ENCODE data around the gene RSPH6A. TPM values are rescaled to one million over a fixed set of nuclear protein-coding genes. Genes with fewer than 3 reads are reported as not detected.

RSPH6A gene
- total and polyA plus RNA-seq, 10 donors = 0.13 to 0.41 (median 0.26) TPM; not detected in 6

- peaks cover 0 to 76% (median 31%) of the 10 kb centered on the region in 6 donors for H3K36me3 ChIP-seq
- DNase-seq = peak; percentile 81
- no peak overlapping the region for H3K4me3 ChIP-seq
- intact Hi-C loops (cut with DNase I; ENCODE audit: low total_unique reads) = no loop called here
- 85 to 92% (median 88%) methylated on average over 8 to 19 of the region's 19 CpGs for WGBS, 5 donors
- no peak for TF ChIP-seq POLR2A (IDR thresholded peaks at IDR 0.05)
- peak in 1 of 3 donors; percentile 56 for TF ChIP-seq POLR2AphosphoS5 (IDR thresholded peaks at IDR 0.05)
- TF ChIP-seq CTCF (IDR thresholded peaks at IDR 0.05 in 8 of 11, conservative IDR thresholded peaks at IDR 0.05 in 3 of 11) = peak in 1 of 11 experiments; percentile 1
- H3K27ac ChIP-seq = no peak overlapping the region
- no peaks in the 10 kb centered on the region for H3K9me3 ChIP-seq
- H3K4me1 ChIP-seq = peaks cover 0 to 34% (median 23%) of the 10 kb centered on the region in 6 donors
- peaks cover 0 to 38% (median 3%) of the 10 kb centered on the region in 7 donors for H3K27me3 ChIP-seq (replicated peaks in 1 of 7)
Measured at GRCh38 chr19:45817725-45818301, 2.7 kb upstream of the RSPH6A start.

GRCh38 chr19:45817010-45817724 is 2.1 kb upstream of the RSPH6A start:
- peak; percentile 99 for DNase-seq
- H3K36me3 ChIP-seq = peaks cover 0 to 70% (median 25%) of the 10 kb centered on the region in 6 donors
- intact Hi-C loops (cut with DNase I; ENCODE audit: low total_unique reads) = no loop called here
- peaks cover 0 to 34% (median 23%) of the 10 kb centered on the region in 6 donors for H3K4me1 ChIP-seq
- H3K9me3 ChIP-seq = no peaks in the 10 kb centered on the region
- no peak overlapping the region for H3K4me3 ChIP-seq
- 16 to 21% (median 19%) methylated on average over 24 of the region's 24 CpGs for WGBS, 5 donors
- TF ChIP-seq POLR2A (IDR thresholded peaks at IDR 0.05) = no peak
- TF ChIP-seq CTCF (IDR thresholded peaks at IDR 0.05 in 8 of 11, conservative IDR thresholded peaks at IDR 0.05 in 3 of 11) = peak; percentile 97 to 99 (median 98)
- TF ChIP-seq POLR2AphosphoS5 (IDR thresholded peaks at IDR 0.05) = peak; percentile 58 to 76 (median 70)
- peaks cover 0 to 40% (median 3%) of the 10 kb centered on the region in 7 donors for H3K27me3 ChIP-seq (replicated peaks in 1 of 7)
- H3K27ac ChIP-seq = no peak overlapping the region

GRCh38 chr19:45816236-45817009 is 1.3 kb upstream of the RSPH6A start:
- 73 to 79% (median 74%) methylated on average over 14 to 18 of the region's 18 CpGs for WGBS, 5 donors
- DNase-seq = no peak
- Histone ChIP-seq H3K36me3 (peaks cover 0 to 62% (median 21%) of the 10 kb centered on the region in 6 donors), H3K4me1 (peaks cover 0 to 34% (median 23%) of the 10 kb centered on the region in 6 donors), H3K4me3 (peak overlapping the region in 1 of 8 donors; percentile 62), H3K9me3 (no peaks in the 10 kb centered on the region), H3K27ac (no peak overlapping the region), H3K27me3 (replicated peaks in 1 of 7) (peaks cover 0 to 40% (median 3%) of the 10 kb centered on the region in 7 donors)
- peak in 1 of 3 donors; percentile 13 for TF ChIP-seq POLR2AphosphoS5 (IDR thresholded peaks at IDR 0.05)
- no peak for TF ChIP-seq POLR2A (IDR thresholded peaks at IDR 0.05)
- no peak for TF ChIP-seq CTCF (IDR thresholded peaks at IDR 0.05 in 8 of 11, conservative IDR thresholded peaks at IDR 0.05 in 3 of 11)
- intact Hi-C loops (cut with DNase I; ENCODE audit: low total_unique reads) = no loop called here

All from spleen (tissue), 11 donors.